Right lobe of liver (tissue), 6 donors: Measurements from ENCODE around the gene NPEPL1. TPM values are rescaled to one million over a fixed set of nuclear protein-coding genes. Genes with fewer than 3 reads are reported as not detected.

Experiments used
- ATAC-seq, 4 donors: fragments of 200-7000 bp; cut with Tn5 transposase; one replicate each; pipeline ENCODE4 v1.9.1; 2020; ENCODE audit warnings: mild to moderate bottlenecking in 4 of 4, moderate library complexity in 4 of 4
- DNase-seq, 3 donors: peaks; one replicate each; pipeline ENCODE4 v3.0.0-alpha.2; 2020
- H3K27ac ChIP-seq, 3 donors: fragments of 200-600 bp; one replicate each; pipeline ENCODE4 v1.8.0; 2022
- H3K27me3 ChIP-seq, 2 donors: fragments of 200-600 bp; one replicate each; pipeline ENCODE4 v1.8.0; 2022
- H3K36me3 ChIP-seq, 4 donors: fragments of 200-600 bp; sonication (generic) in 1 of 4; one replicate each; pipeline versions ENCODE4 v1.5.1 to v1.8.0; 2017 to 2022; ENCODE audit warnings: control low read depth in 1 of 4
- H3K4me1 ChIP-seq, 4 donors: fragments of 200-600 bp; sonication (generic) in 1 of 4; one replicate each; pipeline versions ENCODE4 v1.5.1 to v1.8.0; 2017 to 2022; ENCODE audit warnings: control low read depth in 1 of 4
- H3K4me3 ChIP-seq, 3 donors: fragments of 200-600 bp; one replicate each; pipeline ENCODE4 v1.8.0; 2022
- H3K9me3 ChIP-seq, 4 donors: fragments of 200-600 bp; sonication (generic) in 1 of 4; one replicate each; pipeline versions ENCODE4 v1.5.1 to v1.8.0; 2017 to 2022; ENCODE audit warnings: control low read depth in 1 of 4
- CTCF ChIP-seq, 4 donors: fragments of 200-600 bp in 3 of 4; fragments of 450-650 bp in 1 of 4; IDR thresholded peaks; one replicate each; pipeline versions ENCODE4 v1.5.1 to v1.8.0; 2016 to 2022; ENCODE audit warnings: antibody characterized with exemption in 4 of 4, mild to moderate bottlenecking in 2 of 4
- POLR2A ChIP-seq: fragments of 450-650 bp; IDR thresholded peaks from one replicate; pipeline ENCODE4 v1.6.1; 2017; ENCODE audit warnings: antibody characterized with exemption, mild to moderate bottlenecking
- WGBS: methylation state at CpG from one replicate; pipeline ENCODE4 v1.1.6; 2018; ENCODE audit warnings: low coverage, low lambda C conversion rate; ENCODE audit not compliant: insufficient coverage; ENCODE audit errors: missing lambda C conversion rate; 5-methylcytosine and 5-hydroxymethylcytosine counted together
- intact Hi-C, 2 donors: fragments of 100-400 bp; cut with DNase I; formaldehyde crosslinking; loops; one replicate each; pipeline versions ENCODE4 v1.11.2 to v1.14.1; 2022
- total RNA-seq, 6 experiments: library from RNA; depleted of rRNA in 2 of 6; stranded (reverse); fragments of >200 nt in 2 of 6; fragmentation: NEBNext Ultra II Directional in 3 of 6; extraction: Animal tissue kit (Norgen Biotek cat#: 25700) in 3 of 6; gene quantifications; one replicate each; pipeline versions ENCODE4 v1.1.0 to v1.2.4, GENCODE V29; 2016 to 2023
- donor health status: DM: no; HTN: yes; CAD: no.
- donor health status: DM: no; HTN: no; CAD: no.
- donor health status: DM: no; HTN: no; CAD: no.
- donor health status: DM: no; HTN: yes; CAD: no.
- donor health status: DM: no; HTN: yes; CAD: no.

NPEPL1 gene
- total RNA-seq, 6 experiments from 2014 or later = 7.7 to 13.9 (median 10.1) TPM

GRCh38 chr20:58676161-58676560 lies 16.4 kb upstream of the NPEPL1 start:
- intact Hi-C loops = no loop called here
- ATAC-seq (no peak), DNase-seq (no peak)
- no peak overlapping the region for H3K4me3 ChIP-seq
- H3K36me3 ChIP-seq = peaks cover 0 to 56% (median 17%) of the 10 kb centered on the region in 4 donors
- no peak overlapping the region for H3K27ac ChIP-seq
- TF ChIP-seq CTCF (IDR thresholded peaks at IDR 0.05) (no peak), POLR2A (no peak)
- H3K27me3 ChIP-seq = no peaks in the 10 kb centered on the region
- H3K4me1 ChIP-seq = no peaks in the 10 kb centered on the region
- no peaks in the 10 kb centered on the region for H3K9me3 ChIP-seq
- WGBS = 93% methylated on average over 10 of the region's 19 CpGs

- DNase-seq (no peak), ATAC-seq (no peak)
- no peaks in the 10 kb centered on the region for H3K4me1 ChIP-seq
- 92% methylated on average over 5 of the region's 5 CpGs for WGBS
- intact Hi-C loops = no loop called here
- no peak overlapping the region for H3K27ac ChIP-seq
- H3K27me3 ChIP-seq = no peaks in the 10 kb centered on the region
- peaks cover 0 to 56% (median 17%) of the 10 kb centered on the region in 4 donors for H3K36me3 ChIP-seq
- no peaks in the 10 kb centered on the region for H3K9me3 ChIP-seq
- H3K4me3 ChIP-seq = no peak overlapping the region
- TF ChIP-seq POLR2A = no peak
- no peak for TF ChIP-seq CTCF (IDR thresholded peaks at IDR 0.05)
Measured at GRCh38 chr20:58677079-58677604, 15.5 kb upstream of the NPEPL1 start.

GRCh38 chr20:58677808-58678207 lies 14.8 kb upstream of the NPEPL1 start:
- TF ChIP-seq POLR2A (no peak), CTCF (IDR thresholded peaks at IDR 0.05) (no peak)
- no peaks in the 10 kb centered on the region for H3K4me1 ChIP-seq
- WGBS = 93% methylated on average over 2 of the region's 5 CpGs
- no peaks in the 10 kb centered on the region for H3K27me3 ChIP-seq
- ATAC-seq (no peak), DNase-seq (no peak)
- intact Hi-C loops = no loop called here
- H3K4me3 ChIP-seq = no peak overlapping the region
- H3K27ac ChIP-seq = no peak overlapping the region
- H3K9me3 ChIP-seq = no peaks in the 10 kb centered on the region
- H3K36me3 ChIP-seq = peaks cover 0 to 53% (median 17%) of the 10 kb centered on the region in 4 donors

GRCh38 chr20:58678806-58679205 lies 13.8 kb upstream of the NPEPL1 start:
- DNase-seq (no peak), ATAC-seq (no peak)
- H3K27ac ChIP-seq = no peak overlapping the region
- intact Hi-C loops = no loop called here
- H3K9me3 ChIP-seq = no peaks in the 10 kb centered on the region
- no peaks in the 10 kb centered on the region for H3K27me3 ChIP-seq
- no peak for TF ChIP-seq POLR2A
- TF ChIP-seq CTCF (IDR thresholded peaks at IDR 0.05) = no peak
- WGBS = 89% methylated on average over 3 of the region's 8 CpGs
- H3K4me3 ChIP-seq = no peak overlapping the region
- no peaks in the 10 kb centered on the region for H3K4me1 ChIP-seq
- peaks cover 0 to 43% (median 10%) of the 10 kb centered on the region in 4 donors for H3K36me3 ChIP-seq
